Neural progenitor cell (in vitro differentiated cells): Measurements from ENCODE around the gene MBOAT1.

ENCODE experiments used
- EZH2 ChIP-seq: fragments of 200-600 bp; sonication (generic); IDR thresholded peaks from 2 replicates; pipeline ENCODE4 v1.6.1; 2017; ENCODE audit warnings: antibody characterized with exemption, mild to moderate bottlenecking, moderate library complexity
- TF ChIP-seq, protein P1 (sequence below): fragments of 200-600 bp; sonication (generic); IDR thresholded peaks from 2 replicates; pipeline ENCODE4 v1.5.1; 2017; ENCODE audit warnings: antibody characterized with exemption, mild to moderate bottlenecking

DNA sequence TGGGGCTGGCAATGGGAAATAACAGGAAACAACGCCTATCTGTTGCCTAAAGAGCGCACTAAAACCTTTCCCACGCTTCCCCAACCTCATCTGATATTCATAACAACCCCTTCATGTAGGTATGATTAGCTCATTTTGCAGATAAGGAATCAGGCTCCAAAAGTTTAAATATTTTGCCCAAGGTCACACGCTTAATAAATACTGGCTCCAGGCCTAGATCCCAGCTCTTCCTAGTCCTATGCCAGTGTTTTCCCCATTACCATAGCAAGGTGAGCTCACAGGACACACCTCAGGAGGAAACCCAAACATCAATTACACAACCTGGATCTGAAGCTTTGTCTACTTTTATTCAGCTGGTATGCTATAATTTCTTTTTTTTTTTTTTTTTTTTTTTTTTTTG lies 19.6 kb downstream of the MBOAT1 start:
- TF ChIP-seq EZH2: no peak
- TF ChIP-seq, protein P1, sequence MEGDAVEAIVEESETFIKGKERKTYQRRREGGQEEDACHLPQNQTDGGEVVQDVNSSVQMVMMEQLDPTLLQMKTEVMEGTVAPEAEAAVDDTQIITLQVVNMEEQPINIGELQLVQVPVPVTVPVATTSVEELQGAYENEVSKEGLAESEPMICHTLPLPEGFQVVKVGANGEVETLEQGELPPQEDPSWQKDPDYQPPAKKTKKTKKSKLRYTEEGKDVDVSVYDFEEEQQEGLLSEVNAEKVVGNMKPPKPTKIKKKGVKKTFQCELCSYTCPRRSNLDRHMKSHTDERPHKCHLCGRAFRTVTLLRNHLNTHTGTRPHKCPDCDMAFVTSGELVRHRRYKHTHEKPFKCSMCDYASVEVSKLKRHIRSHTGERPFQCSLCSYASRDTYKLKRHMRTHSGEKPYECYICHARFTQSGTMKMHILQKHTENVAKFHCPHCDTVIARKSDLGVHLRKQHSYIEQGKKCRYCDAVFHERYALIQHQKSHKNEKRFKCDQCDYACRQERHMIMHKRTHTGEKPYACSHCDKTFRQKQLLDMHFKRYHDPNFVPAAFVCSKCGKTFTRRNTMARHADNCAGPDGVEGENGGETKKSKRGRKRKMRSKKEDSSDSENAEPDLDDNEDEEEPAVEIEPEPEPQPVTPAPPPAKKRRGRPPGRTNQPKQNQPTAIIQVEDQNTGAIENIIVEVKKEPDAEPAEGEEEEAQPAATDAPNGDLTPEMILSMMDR: no peak
